GM12878 (cell line): ENCODE measurements around the gene OPN1SW. TPM values are rescaled to one million over a fixed set of nuclear protein-coding genes. Genes with fewer than 3 reads are reported as not detected.

ENCODE experiments used
- ATAC-seq: fragments of 200-7000 bp; cut with Tn5 transposase; 3 replicates; pipeline ENCODE4 v1.9.1; 2020; ENCODE audit warnings: mild to moderate bottlenecking, moderate library complexity
- BruUV-seq: library from RNA; stranded (reverse); fragments of 400-500 nt; replicated peaks from 2 replicates; lab custom pipeline; 2021; lab: Mats Ljungman, UMichigan
- CTCF ChIA-PET: fragments of 300-600 bp; sonication (Branson Sonifier 250); formaldehyde crosslinking; extraction: SDS; loops from one replicate; lab custom pipeline; 2021; ENCODE audit warnings: inconsistent platforms; lab: Yijun Ruan, JAX
- POLR2A ChIA-PET: fragments of 350-600 bp; formaldehyde crosslinking; extraction: SDS; loops from one replicate; lab custom pipeline; 2021; ENCODE audit warnings: inconsistent platforms; lab: Charles Lee
- RAD21 ChIA-PET: fragments of 300-600 bp; sonication (Branson Sonifier 250); formaldehyde crosslinking; loops from one replicate; lab custom pipeline; 2023; ENCODE audit warnings: antibody characterized with exemption; ENCODE audit not compliant: unreplicated experiment; lab: Charles Lee
- SMC1A ChIA-PET: fragments of 300-600 bp; sonication (Branson Sonifier 250); formaldehyde crosslinking; loops from one replicate; lab custom pipeline; 2023; ENCODE audit not compliant: unreplicated experiment, uncharacterized antibody; lab: Charles Lee
- DNase-seq: peaks from one replicate; pipeline ENCODE4 v3.0.0-alpha.2; 2011; ENCODE audit warnings: low read depth, low spot score
- FAIRE-seq: peaks from 3 replicates; lab custom pipeline; 2011; peaks lifted over from hg19 to GRCh38; lab: Jason Lieb, UNC
- H2AFZ ChIP-seq: 2 replicates; pipeline ENCODE4 v1.6.0; 2011; ENCODE audit warnings: low read depth, low read length, control low read depth; ENCODE audit not compliant: control insufficient read depth
- H3K27ac ChIP-seq: 2 replicates; pipeline ENCODE4 v1.5.1; 2011; ENCODE audit warnings: control low read depth; ENCODE audit not compliant: control insufficient read depth, insufficient read depth
- H3K27me3 ChIP-seq, 2 experiments: replicated peaks in 1 of 2; 2 replicates each; pipeline versions ENCODE4 v1.6.0 to v1.6.1; 2011; ENCODE audit warnings: low read length in 1 of 2; ENCODE audit not compliant: control insufficient read depth in 2 of 2, insufficient read depth in 2 of 2
- H3K36me3 ChIP-seq, 2 experiments: 2 replicates each; pipeline ENCODE4 v1.5.1; 2011; ENCODE audit warnings: low read length in 1 of 2; ENCODE audit not compliant: control insufficient read depth in 2 of 2, insufficient read depth in 2 of 2
- H3K4me1 ChIP-seq: 2 replicates; pipeline ENCODE4 v1.6.1; 2011; ENCODE audit warnings: mild to moderate bottlenecking, low read length, moderate library complexity, mixed read lengths; ENCODE audit not compliant: control insufficient read depth, insufficient read depth
- H3K4me2 ChIP-seq: 2 replicates; pipeline ENCODE4 v1.6.0; 2011; ENCODE audit warnings: control low read depth; ENCODE audit not compliant: control insufficient read depth, insufficient read depth
- H3K4me3 ChIP-seq: fragments of 200-600 bp; sonication (generic); 2 replicates; pipeline ENCODE4 v1.5.1; 2016
- H3K79me2 ChIP-seq: 2 replicates; pipeline ENCODE4 v1.6.0; 2011; ENCODE audit warnings: low read length; ENCODE audit not compliant: control insufficient read depth, insufficient read depth
- H3K9ac ChIP-seq: 2 replicates; pipeline ENCODE4 v1.8.0; 2011; ENCODE audit warnings: low read length, control low read depth, mixed read lengths; ENCODE audit not compliant: control insufficient read depth, insufficient read depth
- H3K9me3 ChIP-seq: replicated peaks from 3 replicates; pipeline ENCODE4 v1.5.1; 2011; ENCODE audit warnings: mild to moderate bottlenecking, low read length; ENCODE audit not compliant: control insufficient read depth, insufficient read depth
- H4K20me1 ChIP-seq: 2 replicates; pipeline ENCODE4 v1.6.0; 2011; ENCODE audit not compliant: control insufficient read depth, insufficient read depth
- ATF3 ChIP-seq: IDR thresholded peaks from 2 replicates; pipeline ENCODE4 v1.6.1; 2011; ENCODE audit warnings: low read depth, mild to moderate bottlenecking, low read length, moderate library complexity, borderline replicate concordance; ENCODE audit errors: extremely low read depth
- CEBPZ ChIP-seq: fragments of 150-350 bp; IDR thresholded peaks from 2 replicates; pipeline ENCODE4 v1.6.1; 2016; ENCODE audit warnings: low read depth, low read length
- POLR2A ChIP-seq: IDR thresholded peaks from 2 replicates; pipeline ENCODE4 v1.6.1; 2011; ENCODE audit warnings: low read depth, mild to moderate bottlenecking, low read length
- WGBS: methylation state at CpG from one replicate; pipeline ENCODE4 v1.1.6; 2016; ENCODE audit warnings: low lambda C conversion rate; ENCODE audit not compliant: insufficient replicate concordance, insufficient coverage; ENCODE audit errors: missing lambda C conversion rate; 5-methylcytosine and 5-hydroxymethylcytosine counted together
- in situ Hi-C: fragments of 300-500 bp; cut with MboI; formaldehyde crosslinking; loops from 9 replicates; pipeline ENCODE4 v1.14.3; 2018; ENCODE audit warnings: mixed read lengths
- intact Hi-C: fragments of 100-400 bp; cut with micrococcal nuclease; formaldehyde crosslinking; loops from one replicate; pipeline ENCODE4 v1.14.2; 2022; ENCODE audit not compliant: unreplicated experiment
- polyA plus RNA-seq, 11 experiments: library from polyadenylated mRNA; depleted of rRNA in 4 of 11; unstranded in 6 of 11; stranded (reverse) in 5 of 11; fragments of >200 nt; fragmentation: Nextera tagmentation in 4 of 11; fragmentation: Illumina TruSeq in 1 of 11; extraction: Ambion mirVana in 4 of 11; extraction: Trizol in 1 of 11; gene quantifications; 1 replicate in 1 of 11; 2 replicates in 10 of 11; pipeline versions ENCODE4 v1.2.1 to v1.2.3, GENCODE V29; 2011 to 2016; ENCODE audit warnings: inconsistent platforms in 2 of 11, missing spikeins in 2 of 11, low read depth in 1 of 11
- total RNA-seq, 4 experiments: library from RNA; depleted of rRNA in 3 of 4; stranded (reverse); fragments of >200 nt in 3 of 4; fragmentation: Illumina TruSeq in 1 of 4; extraction: Trizol in 1 of 4; gene quantifications; 2 replicates each; pipeline versions ENCODE4 v1.2.1 to v1.2.3, GENCODE V29; 2013 to 2021

Gene OPN1SW
- total and polyA plus RNA-seq, 10 of the 15 experiments (the other 5 are each of a cell fraction or from before 2014, with no cell fraction given), result 0.11 to 0.35 (median 0.19) TPM; not detected in 6

- no peak for TF ChIP-seq CEBPZ
Observed at GRCh38 chr7:128774029-128774689, 1.4 kb downstream of the OPN1SW start (continued).

- DNase-seq, result no peak
- BruUV-seq, result no TSS peak
- SMC1A ChIA-PET, result interaction anchor here (0.6 to 0.9 kb wide), 2 partner anchors 16 to 219 kb away, joined by 3 to 4 read pairs; no protein-coding TSS in a partner anchor
- CTCF ChIA-PET, result interaction anchor here (1.6 kb wide), 1 partner anchor 33 kb away, joined by 3 read pairs; no protein-coding TSS in a partner anchor
- Histone ChIP-seq H2AFZ (no peak overlapping the region), H3K36me3 (peaks cover 4 to 13% of the 10 kb centered on the region in 2 experiments), H3K27ac (no peak overlapping the region), H3K4me1 (no peaks in the 10 kb centered on the region), H4K20me1 (no peaks in the 10 kb centered on the region), H3K79me2 (no peaks in the 10 kb centered on the region), H3K9ac (no peak overlapping the region), H3K27me3 (no peaks in the 10 kb centered on the region), H3K4me2 (no peak overlapping the region), H3K9me3 (no peaks in the 10 kb centered on the region; the same call in 2 of the 3 replicates), H3K4me3 (no peak overlapping the region)
- over 99% methylated on average over 12 of the region's 12 CpGs for WGBS
- no peak for ATAC-seq
- TF ChIP-seq POLR2A (peak; percentile 57), ATF3 (no peak)
- RAD21 ChIA-PET, result no interaction called here
- intact Hi-C loops, result no loop called here
- FAIRE-seq, result no peak
- in situ Hi-C loops, result no loop called here
- POLR2A ChIA-PET, result no interaction called here
Observed at GRCh38 chr7:128773604-128774003, 2.0 kb downstream of the OPN1SW start.
